ENCODE data around the gene CCND1.
A peak's percentile ranks its signal among the peaks of the same experiment; 100 is the strongest.

Gene CCND1

DNA sequence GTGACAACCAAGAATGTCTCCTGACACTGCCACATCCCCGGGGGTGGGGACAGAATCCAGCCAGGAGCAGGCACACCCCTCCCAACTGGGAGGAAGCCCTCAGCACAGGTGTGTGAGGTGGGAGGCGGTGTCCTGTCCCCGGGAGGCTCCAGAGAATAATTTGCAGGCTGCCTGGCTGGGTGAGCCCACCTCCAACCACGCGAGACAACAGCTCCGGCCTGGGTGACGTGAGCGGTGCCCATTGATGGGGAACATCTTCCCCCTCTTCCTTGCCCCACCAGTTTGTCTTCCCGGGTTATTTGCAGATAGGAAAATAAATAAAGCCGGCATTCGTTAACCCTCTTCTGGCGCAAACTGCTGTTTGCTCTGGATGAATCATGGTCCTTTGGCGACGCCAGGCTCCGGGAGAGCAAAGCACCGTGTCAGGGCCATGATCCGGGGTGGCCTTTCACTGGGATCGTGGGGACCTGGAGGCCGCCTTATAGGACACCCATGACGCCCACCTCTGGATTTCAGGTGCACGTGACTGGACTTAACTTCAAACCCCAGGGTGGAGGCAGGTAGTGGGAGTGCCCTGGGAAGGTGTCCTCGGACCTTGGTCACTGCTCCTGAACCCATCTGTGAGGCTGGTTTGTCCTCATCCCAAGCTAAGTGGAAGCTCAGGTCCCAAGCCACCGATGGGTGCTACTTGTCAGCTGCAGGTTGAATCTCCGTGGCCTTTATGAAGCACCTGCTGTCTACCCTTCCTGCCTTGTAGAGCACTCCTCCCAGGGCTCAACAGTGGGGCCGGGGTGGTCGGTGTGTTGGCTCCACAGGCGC lies 13.9 kb downstream of the CCND1 start:
- DNase-seq = no peak

DNA sequence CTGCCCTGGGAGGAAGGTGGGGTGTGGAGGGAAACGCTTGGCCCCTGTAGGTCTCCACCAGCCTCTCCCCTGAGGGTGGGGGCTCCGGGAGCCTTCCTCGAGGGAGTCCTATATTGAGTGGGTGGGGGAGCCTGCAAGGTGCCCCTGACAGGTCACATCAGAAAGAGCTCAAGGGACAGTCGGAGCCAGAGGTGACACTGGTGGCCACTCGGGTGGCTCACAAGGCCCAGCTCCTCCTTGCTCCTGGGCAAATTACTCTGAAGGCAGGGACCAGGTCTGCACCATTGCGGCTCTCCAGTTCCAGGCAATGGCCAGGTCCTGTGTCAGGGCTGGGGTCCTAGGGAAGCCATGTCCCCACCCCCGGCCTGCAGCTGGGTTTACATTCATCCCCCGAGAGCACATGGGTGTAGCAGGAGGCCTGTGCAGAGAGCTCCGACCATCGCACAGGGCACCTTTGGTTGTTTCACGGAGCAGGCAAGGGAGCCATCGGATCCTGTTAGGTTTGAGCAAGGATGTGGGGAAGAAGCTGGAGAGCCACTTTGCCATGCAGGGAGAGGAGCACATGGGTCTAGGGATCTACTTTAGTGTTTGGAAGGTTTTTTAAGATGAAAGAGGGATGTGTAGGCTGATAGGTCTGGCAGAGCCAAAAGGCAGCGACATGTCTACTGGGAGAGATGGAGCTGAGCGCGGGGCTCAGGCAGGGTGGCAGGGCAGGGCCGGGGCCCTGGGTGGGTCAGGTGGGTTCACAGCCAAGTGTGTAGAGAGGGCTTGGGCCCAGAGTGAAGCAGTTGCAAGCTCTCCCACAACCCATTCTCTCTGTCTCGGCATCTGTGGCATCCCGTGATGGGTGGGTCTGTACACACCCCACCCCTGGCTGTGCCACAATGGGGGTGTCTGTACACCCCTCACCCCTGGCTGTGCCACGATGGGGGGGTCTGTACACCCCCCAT lies 14.8 kb downstream of the CCND1 start:
- DNase-seq = no peak

DNA sequence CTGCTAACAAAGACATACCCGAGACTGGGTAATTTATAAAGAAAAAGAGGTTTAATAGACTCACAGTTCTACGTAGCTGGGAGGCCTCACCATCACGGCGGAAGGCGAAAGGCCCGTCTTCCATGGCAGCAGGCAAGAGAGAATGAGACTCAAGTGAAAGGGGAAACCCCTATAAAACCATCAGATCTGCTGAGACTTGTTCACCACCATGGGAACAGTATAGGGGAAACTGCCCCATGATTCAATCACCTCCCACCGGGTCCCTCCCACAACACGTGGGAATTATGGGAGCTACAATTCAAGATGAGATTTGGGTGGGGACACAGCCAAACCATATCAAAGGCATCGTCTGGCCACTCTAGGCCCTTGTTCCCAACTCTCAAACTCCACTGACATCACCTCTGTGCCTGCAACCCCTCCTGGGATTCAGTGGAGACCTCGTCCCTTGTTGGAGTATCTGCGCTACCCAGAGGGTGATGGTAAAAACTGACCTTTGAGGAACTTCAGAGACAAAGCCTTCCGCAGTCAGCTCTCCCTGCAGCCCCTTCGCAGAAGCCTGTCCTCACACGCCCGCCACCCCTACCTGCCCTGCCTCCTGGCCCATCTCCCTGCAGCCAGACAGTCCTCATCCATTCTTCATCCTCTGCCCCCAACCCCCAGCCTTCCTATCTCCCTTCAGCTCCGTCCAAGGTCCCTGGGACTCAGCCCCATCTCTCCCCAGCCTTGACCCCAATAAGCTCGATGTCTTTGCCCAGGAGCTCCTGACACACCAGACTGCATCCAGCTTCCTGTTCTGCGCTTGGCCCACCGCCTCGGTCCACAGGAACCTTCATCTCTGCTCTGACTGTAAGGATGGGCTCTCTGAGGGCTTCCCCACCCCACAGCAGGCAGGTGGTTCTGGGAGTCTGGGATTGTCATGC lies 15.8 kb downstream of the CCND1 start:
- DNase-seq = no peak

DNA sequence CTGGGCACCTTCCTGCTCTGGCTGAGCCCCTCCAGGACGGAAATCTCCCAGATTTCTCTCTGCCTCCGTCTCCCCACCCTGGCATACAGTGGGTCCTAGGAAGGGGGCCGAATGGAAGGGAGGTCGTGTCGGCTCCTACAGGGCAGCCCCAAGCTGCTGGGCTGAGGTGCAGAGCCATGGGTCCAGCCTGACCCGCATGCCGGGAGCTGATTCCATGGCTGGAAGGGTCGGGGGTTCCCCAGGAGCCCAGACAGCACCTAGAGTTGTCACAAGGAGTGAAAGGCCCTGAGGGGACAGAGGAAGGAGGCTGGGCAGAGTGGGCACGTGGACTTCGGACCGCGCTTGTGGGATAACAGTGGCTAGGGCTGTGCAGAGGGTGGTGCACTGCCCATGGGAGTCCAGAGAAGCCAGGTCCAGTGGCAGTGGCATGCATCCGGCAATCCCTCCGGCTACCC lies 16.5 kb downstream of the CCND1 start:
- no peak for DNase-seq

DNA sequence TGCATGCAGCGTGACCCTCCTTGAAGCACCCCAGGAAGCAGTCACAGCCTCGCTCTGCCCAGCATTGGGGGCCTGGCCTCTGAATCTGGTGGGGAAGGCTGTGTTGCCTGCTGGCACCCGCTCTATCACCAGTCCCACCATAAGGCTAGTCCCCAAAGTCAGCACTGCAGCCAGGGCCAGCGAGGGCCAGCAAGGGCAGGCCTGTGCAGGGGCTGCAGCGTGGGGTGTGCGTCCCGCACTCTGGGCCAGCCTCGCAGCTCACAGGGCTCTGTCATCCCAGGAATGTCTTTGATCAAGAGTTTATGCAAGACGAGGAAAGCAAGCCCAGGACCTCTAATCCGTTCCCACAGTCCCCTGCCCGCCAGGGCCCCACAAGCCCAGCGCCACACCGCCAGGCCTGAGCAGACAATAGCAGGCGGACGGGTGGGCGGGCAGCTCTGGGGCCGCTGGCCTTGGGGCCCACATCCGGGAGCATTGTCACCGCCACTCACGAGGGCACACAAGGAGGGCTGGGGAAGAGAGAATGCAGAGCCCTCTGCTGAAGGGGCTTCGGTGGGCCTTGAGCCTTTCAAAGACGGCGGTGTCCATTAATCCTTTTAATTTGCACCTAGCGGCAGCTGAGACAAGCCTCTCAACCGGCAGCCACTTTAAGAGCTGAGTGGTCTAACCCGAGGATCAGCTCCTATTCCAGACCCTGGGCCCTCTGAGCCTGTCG lies 17.1 kb downstream of the CCND1 start:
- no peak for DNase-seq

DNA sequence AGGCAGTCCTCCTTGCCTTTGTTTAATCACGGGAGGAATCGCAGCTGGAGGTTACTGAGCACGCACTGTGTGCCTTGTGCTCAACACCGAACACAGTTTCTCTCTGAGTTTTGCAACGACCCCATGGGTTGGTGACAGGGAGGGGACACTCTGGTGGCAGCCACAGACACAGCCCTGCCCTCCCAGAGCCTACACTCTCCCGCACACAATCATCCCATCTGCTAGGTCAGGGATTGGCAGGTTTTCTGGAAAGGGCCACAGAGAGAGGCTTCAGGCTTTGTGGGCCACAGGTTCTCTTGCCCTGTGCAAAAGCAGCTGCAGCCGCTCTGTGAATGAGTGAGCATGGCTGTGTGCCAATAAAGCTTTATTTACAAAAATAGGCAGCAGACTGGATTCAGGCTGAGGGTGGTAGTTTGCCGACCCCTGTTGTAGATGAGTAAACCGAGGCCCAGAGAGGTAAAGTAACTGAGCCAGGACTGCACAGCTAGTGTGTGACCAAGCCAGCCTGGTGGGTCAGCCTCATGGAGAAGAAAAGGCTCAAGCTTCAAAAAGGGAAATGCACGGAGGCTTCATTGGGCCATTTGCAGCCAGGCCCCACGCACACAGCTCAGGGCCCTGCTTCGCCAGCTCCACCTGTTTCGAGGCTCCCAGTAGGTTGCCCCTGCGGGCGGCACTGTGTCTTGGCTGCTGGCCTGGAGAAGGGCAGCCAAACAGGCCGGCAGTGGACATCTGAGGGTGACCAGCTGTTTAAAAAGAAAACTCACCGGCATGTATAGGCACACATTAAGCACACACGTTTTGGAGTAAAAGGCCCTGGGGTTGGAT lies 17.9 kb downstream of the CCND1 start:
- no peak for DNase-seq

DNA sequence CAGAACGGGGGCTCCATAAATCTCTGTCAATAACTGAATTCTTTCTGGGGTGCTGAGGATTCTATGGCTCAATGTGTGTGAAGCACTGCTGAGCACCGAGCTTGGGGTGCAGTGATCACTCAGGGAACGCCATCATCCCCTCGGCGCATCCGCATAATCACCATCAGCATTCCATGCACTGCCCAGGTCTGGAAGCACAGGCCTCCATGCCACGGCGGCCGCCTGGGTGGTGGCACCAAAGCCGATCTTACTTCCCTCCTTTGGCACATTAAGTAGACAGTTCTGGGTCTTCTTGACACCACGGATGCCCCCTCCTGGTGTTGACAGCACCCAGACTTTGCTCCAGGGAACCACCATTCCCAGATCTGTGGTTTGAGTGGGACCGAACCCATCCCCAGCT lies 18.6 kb downstream of the CCND1 start:
- no peak for DNase-seq

DNA sequence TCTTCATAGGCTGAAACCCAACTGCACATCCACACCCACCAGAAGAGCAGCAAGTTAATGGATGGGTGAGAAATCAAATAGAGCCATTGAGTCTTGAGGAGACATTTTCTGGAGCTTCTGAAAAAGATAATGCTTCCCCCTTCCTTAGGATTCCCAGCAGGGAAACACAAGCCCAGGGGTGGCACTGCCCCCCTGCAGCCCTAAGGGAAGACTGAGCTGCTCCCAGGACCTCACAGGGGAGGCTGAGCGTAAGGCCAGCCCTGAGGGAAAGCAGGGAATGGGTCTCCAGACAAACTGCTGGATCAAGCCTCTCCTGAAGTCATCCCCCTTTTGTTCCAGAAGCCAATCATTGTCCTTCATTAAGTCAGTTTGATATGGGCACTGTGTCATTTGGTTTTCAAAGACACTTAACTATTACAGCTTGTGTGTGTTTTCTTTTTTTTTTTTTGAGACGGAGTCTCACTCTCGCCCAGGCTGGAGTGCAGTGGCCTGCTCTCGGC lies 19.1 kb downstream of the CCND1 start:
- no peak for DNase-seq

DNA sequence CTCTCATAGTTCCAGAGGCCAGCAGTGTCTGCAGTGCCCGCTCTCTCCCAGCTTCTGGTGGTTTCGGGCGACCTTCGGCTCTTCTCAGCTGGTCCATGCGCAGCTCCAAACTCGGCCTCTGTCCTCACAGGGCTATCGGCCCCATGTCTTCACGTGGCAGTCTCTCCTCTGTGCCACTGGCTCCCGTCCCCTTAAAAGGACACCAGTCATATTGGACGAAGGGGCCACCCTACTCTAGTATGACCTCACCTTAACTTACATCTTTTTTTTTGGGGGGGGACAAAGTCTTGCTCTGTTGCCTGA lies 20.4 kb downstream of the CCND1 start:
- DNase-seq = no peak

DNA sequence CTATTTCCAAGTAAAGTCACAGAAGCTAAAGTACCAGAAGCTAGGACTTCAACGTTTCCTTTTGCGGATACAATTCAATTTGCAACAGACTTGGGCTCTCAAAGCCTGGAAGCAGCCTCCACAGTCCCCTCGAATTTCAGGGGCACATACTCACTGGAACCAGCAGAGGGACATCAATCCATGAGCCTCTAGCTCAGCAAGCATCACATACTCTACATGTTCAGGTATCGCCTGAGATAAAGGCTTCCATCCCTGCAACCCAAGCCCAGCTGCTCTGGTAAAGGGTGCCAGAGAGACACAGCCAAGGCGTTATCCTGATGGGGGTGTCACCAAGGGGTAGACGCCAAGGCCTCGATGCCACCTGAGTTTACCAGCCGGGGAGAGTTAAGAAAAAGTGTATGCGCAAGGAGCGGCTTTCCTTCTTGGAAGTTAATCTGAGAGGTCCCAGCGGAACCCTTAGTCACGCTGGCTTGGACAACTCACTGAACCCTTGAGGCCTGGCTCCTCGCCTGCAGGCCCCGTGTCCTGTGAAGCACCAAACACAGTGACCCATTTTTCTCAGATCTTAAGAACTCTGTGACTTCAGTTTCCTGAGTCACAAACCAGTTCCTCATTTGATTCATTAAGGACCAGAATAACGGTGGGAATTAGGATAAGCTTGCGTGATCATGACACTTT lies 21.2 kb downstream of the CCND1 start:
- DNase-seq = no peak

DNA sequence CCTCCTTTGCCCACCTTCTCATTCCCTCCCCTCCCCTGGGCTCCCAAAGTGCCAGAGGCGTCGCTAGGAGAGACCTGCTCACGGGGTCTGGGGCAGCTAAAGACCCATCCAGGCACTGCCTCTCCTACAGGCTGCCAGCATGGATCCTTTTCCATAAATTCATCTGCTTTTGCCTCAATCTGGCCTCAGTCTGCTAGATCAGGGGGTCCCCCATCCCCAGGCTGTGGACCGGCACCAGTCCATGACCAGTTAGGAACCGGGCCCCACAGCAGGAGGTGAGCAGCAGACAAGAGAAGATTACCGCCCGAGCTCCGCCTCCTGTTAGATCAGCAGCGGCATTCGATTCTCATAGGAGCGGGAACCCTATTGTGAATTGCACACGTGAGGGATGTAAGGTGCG lies 21.9 kb downstream of the CCND1 start:
- DNase-seq = no peak

DNA sequence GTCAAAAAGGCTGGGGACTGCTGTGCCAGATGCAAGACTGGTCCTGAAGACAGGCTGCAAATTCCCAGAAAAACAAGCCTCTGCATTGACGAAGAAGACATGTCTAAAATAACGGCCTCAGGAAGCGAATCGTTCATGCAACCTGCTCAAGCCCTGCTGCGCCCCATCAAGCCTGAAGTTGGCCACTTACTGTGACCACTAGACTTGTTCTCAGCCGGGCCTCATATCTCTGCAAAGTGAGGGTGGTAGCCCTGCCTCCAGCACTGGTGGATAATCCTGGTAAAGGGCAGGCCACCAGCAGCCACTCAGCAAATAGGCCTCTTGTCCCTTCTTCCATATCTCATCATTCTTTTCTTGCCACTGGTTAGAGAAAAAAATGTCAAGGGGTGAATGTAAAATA lies 22.4 kb downstream of the CCND1 start:
- DNase-seq = no peak

DNA sequence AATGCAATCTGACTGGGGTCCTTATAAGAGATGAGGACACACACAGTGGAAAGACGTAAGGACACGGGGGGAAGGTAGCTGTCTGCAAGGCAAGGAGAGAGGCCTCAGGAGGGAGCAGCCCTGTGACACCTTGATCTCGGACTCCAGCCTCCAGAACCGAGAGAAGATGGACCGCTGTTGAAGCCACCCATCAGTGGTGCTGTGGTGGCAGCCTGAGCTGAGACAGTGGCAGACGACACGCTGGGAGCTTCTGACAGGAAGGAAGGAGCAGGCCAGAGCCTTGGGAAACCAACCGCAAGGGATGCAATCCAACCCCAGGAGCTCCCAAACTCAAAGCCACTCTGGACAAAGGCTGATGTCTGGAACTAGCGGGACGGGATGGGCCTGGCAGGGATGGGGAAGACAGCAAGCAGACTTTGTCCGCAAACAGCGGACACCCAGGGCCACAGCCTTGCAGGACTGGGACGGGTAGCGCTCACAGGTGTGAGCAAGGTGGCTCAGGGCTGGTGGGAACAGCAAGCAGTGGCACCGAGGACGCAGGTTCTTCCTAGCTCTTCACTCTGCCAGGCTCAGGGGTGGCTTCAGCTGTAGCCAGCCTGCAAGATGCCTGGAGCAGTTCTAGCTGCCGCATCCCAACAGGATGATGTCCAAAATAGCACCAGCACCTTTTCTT lies 23.3 kb downstream of the CCND1 start:
- no peak for DNase-seq

DNA sequence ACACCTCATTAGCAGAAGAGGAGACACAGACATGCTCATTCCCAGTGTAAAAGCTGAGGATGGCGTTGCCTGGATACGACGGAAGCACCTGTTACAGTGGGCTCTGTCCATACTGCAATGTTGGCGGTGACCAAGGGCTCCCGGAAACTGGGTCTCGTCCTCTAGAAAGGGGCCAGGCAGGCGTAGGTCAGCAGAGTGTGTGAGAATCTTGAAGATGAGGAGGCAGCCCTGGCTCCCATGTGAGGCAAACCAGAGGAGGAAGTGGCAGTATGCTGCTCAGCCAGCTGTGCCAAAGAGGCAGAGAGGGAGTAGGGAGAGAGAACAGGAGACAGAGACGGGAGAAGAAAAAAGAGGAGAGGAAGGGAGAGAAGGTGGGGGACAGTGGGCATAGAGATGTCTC lies 23.9 kb downstream of the CCND1 start:
- DNase-seq = no peak

DNA sequence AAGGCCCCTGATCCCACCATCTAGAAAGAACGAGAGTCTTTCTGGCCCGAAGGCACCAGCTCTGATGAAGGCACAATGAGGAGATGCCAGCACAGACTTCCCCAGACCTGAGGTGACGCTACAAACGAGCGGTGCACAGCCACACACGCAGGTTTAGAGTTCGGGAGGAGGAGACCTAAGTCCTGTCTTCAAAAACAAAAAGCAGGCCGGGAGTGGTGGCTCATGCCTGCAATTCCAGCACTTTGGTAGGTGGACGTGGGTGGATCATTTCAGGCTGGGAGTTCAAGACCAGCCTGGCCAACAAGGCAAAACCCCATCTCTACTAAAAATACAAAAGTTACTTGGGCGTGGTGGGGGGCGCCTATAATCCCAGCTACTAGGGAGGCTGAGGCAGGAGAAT lies 24.7 kb downstream of the CCND1 start:
- no peak for DNase-seq

DNA sequence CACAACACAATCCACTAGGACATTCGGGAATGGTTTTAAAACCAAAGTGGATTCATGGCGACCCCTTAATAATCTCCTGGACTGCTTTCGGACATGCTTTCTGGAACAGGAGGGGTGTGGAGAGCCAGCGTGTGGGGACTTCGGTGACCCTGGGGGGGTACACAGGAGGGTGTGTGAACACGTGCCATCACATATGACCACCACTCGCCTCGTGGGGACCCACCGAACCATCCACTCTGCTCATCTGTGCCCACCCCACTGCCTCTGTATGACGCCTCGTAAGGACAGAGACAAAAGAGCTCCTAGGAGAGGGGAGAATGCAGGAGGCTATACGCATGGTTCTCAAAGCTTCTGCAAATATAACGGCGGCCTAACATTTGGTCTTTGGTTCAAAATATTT lies 25.3 kb downstream of the CCND1 start:
- no peak for DNase-seq

DNA sequence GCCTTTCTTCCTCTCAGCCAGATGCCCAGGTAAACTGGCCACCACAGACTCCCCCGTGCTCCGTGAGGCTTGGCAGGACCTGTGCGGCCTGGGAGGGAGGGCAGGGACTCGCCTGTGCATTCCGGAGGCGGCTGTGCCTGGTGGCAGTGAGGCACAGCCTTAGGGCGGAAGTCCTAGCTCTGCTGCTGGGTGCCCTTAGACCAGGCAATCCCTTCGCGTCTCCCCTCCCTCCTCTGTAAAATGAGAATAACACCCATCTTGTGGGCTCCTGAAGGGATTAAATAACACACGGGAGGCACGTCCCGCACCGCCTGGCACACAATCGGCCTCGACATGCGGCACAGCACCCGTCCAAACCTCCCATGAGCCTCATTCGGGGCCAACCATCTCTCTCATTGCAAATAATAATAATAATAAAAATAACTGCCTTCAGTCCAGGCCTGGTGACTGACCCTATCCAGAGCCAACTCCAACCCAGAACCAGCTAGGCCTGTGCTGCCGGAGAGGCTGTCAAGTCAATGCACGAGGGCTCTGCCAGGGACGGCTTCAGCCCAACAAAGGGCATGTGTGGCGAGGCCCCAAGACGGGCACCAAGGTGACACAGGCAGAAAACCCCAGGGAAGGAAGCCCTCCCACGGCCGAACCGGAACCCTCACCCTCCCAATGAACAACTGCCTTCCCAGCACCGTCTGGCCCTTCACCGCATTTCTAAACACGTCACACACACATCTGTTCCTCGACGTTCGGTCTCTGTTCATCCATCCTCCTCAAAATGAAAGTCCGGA lies 26.0 kb downstream of the CCND1 start:
- peak in 1 of 2 donors; percentile 88 for DNase-seq

DNA sequence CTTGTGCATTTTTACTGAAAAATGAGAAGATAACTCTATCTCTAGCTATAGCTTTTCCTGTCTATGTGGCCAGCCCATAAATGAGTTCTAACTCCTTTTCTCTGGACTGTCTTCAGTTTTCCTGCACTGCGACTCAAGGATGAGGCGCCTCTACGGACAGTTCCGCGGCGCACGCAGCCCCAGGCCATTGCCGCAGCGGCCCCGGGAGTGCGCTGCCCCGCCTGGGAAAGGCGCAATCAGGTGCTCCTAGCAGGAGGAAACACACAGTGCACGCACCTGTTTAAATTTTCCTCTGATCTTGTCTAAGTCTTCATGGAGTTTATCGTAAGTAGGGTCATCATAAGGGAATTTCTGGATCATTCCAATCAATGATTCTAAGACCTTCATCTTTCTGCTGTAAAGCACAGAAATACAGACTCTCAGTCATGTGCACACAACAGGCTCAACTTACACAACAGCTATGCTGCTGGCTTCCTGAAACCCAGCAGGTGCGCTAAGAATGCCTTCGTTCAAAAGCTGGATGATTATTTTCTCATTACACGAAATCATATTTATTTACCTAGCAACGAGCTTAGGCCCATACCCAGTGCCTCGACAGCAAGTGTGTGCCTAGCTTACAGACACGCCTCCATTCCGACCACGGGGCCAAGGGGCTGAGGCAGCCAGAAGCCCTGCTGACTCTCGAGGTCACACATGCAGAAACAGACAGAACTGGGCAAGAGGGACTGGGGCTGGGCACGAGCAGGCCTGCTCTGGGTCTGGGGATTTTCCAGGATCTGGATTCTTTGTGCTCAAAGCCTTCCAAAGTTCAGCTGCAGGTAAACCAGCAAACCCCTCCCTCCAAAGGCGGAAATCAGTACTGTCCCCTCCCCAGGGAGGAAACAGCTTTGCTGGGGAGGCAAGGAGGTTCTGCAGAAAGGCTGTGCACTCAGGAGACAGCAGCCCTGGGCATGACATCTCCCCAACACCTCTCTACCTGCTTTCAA lies 27.0 kb downstream of the CCND1 start:
- no peak for DNase-seq
